Measurements from ENCODE around the gene KAZN.

Gene KAZN

DNA sequence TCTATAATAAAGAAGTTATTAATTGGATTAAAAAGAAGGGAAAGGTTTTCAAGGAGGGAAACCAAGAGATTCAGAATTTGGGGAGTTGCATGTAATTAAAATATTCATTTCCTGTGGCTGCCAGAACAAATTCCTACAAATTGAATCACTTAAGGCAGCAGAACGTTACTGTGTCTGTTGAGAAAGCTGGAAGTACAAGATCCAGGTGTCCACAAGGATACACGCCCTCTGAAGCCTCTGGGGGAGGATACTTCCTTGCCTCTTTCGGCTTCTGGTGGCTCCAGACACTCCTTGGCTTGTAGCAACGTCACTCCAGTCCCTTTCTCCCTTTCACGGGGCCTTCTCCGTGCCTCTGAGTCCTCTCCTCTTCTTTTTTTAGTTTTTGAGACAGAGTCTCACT lies 67.9 kb downstream of the KAZN start:
- H3K4me3 ChIP-seq (ENCODE audit: low read depth in 1 of 2, low read length in 2 of 2): no peak overlapping the region
- H3K9me3 ChIP-seq (ENCODE audit: control insufficient read depth in 1 of 2, low read length in 2 of 2): no peaks in the 10 kb centered on the region
- no peaks in the 10 kb centered on the region for H3K36me3 ChIP-seq (ENCODE audit: control insufficient read depth in 1 of 2, insufficient read depth in 2 of 2, low read length in 2 of 2)
- H3K4me1 ChIP-seq (ENCODE audit: control insufficient read depth in 1 of 2, insufficient read depth in 2 of 2, low read length in 2 of 2): no peaks in the 10 kb centered on the region
- no peak overlapping the region for H3K9ac ChIP-seq (ENCODE audit: low read depth in 1 of 2, low read length in 2 of 2)
- no peak overlapping the region for H3K27ac ChIP-seq (ENCODE audit: low read depth, low read length)
- H3K27me3 ChIP-seq (ENCODE audit: control insufficient read depth in 1 of 2, insufficient read depth in 2 of 2, low read length in 2 of 2): no peaks in the 10 kb centered on the region

GRCh38 chr1:14666962-14667650 lies 68.6 kb downstream of the KAZN start:
- no peak overlapping the region for H3K9ac ChIP-seq (ENCODE audit: low read depth in 1 of 2, low read length in 2 of 2)
- H3K9me3 ChIP-seq (ENCODE audit: control insufficient read depth in 1 of 2, low read length in 2 of 2): no peaks in the 10 kb centered on the region
- H3K4me1 ChIP-seq (ENCODE audit: control insufficient read depth in 1 of 2, insufficient read depth in 2 of 2, low read length in 2 of 2): no peaks in the 10 kb centered on the region

GRCh38 chr1:14667651-14667984 lies 69.1 kb downstream of the KAZN start:
- Histone ChIP-seq H3K27ac (ENCODE audit: low read depth, low read length) (no peak overlapping the region), H3K27me3 (ENCODE audit: control insufficient read depth in 1 of 2, insufficient read depth in 2 of 2, low read length in 2 of 2) (no peaks in the 10 kb centered on the region), H3K4me3 (ENCODE audit: low read depth in 1 of 2, low read length in 2 of 2) (no peak overlapping the region), H3K36me3 (ENCODE audit: control insufficient read depth in 1 of 2, insufficient read depth in 2 of 2, low read length in 2 of 2) (no peaks in the 10 kb centered on the region), H3K9ac (ENCODE audit: low read depth in 1 of 2, low read length in 2 of 2) (no peak overlapping the region), H3K4me1 (ENCODE audit: control insufficient read depth in 1 of 2, insufficient read depth in 2 of 2, low read length in 2 of 2) (no peaks in the 10 kb centered on the region), H3K9me3 (ENCODE audit: control insufficient read depth in 1 of 2, low read length in 2 of 2) (no peaks in the 10 kb centered on the region)

More at GRCh38 chr1:14666962-14667650, 68.6 kb downstream of the KAZN start:
- Histone ChIP-seq H3K27me3 (ENCODE audit: control insufficient read depth in 1 of 2, insufficient read depth in 2 of 2, low read length in 2 of 2) (no peaks in the 10 kb centered on the region), H3K27ac (ENCODE audit: low read depth, low read length) (no peak overlapping the region), H3K4me3 (ENCODE audit: low read depth in 1 of 2, low read length in 2 of 2) (no peak overlapping the region), H3K36me3 (ENCODE audit: control insufficient read depth in 1 of 2, insufficient read depth in 2 of 2, low read length in 2 of 2) (no peaks in the 10 kb centered on the region)

DNA sequence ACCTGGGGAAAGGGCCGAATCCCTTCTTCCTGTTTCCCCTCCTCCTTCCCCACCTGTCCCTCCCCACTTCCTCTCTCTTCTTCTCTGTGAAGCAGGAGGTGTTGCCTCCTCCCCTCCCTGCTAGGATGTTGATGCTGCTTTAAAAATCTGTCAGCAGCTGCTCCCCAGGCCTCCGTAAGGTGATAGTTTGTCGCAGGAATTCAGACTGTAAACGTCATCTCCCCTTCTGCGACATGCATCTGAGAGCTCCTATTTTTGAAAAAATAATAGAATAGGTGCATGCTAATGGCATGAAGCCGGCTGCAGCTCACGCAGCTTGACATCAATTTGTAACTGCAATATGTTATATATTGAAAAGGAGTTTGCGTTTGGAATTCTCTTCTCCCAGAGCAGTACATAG lies 70.1 kb downstream of the KAZN start:
- Histone ChIP-seq H3K4me1 (ENCODE audit: control insufficient read depth in 1 of 2, insufficient read depth in 2 of 2, low read length in 2 of 2) (no peaks in the 10 kb centered on the region), H3K9ac (ENCODE audit: low read depth in 1 of 2, low read length in 2 of 2) (no peak overlapping the region), H3K4me3 (ENCODE audit: low read depth in 1 of 2, low read length in 2 of 2) (no peak overlapping the region), H3K36me3 (ENCODE audit: control insufficient read depth in 1 of 2, insufficient read depth in 2 of 2, low read length in 2 of 2) (no peaks in the 10 kb centered on the region), H3K27me3 (ENCODE audit: control insufficient read depth in 1 of 2, insufficient read depth in 2 of 2, low read length in 2 of 2) (no peaks in the 10 kb centered on the region), H3K27ac (ENCODE audit: low read depth, low read length) (no peak overlapping the region), H3K9me3 (ENCODE audit: control insufficient read depth in 1 of 2, low read length in 2 of 2) (no peaks in the 10 kb centered on the region)

GRCh38 chr1:14672005-14672404 lies 73.5 kb downstream of the KAZN start:
- no peak overlapping the region for H3K9ac ChIP-seq (ENCODE audit: low read depth in 1 of 2, low read length in 2 of 2)
- H3K4me3 ChIP-seq (ENCODE audit: low read depth in 1 of 2, low read length in 2 of 2): no peak overlapping the region

DNA sequence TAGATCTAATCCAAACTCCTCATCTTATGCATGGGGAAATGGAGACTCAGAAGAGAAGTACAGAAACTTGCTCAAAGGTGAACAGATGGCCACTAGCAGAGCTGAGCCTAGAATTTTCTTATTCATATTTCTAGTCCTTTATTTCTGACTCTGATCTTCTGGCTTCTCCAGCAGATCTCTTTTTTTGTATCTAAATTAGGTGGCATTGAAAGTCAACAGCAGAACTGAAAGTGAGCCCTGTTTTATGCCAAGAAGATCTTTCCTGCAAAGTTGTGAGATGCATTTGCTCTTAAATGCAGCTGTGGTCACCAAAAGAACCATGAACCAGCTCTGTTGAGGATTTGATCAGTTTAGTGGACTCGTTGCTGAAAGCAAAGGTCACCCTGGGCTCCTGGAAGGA lies 75.5 kb downstream of the KAZN start:
- Histone ChIP-seq H3K4me3 (ENCODE audit: low read depth in 1 of 2, low read length in 2 of 2) (no peak overlapping the region), H3K36me3 (ENCODE audit: control insufficient read depth in 1 of 2, insufficient read depth in 2 of 2, low read length in 2 of 2) (no peaks in the 10 kb centered on the region), H3K27ac (ENCODE audit: low read depth, low read length) (no peak overlapping the region), H3K9me3 (ENCODE audit: control insufficient read depth in 1 of 2, low read length in 2 of 2) (peaks cover 0 to 5% of the 10 kb centered on the region in 2 donors), H3K27me3 (ENCODE audit: control insufficient read depth in 1 of 2, insufficient read depth in 2 of 2, low read length in 2 of 2) (no peaks in the 10 kb centered on the region), H3K4me1 (ENCODE audit: control insufficient read depth in 1 of 2, insufficient read depth in 2 of 2, low read length in 2 of 2) (no peaks in the 10 kb centered on the region), H3K9ac (ENCODE audit: low read depth in 1 of 2, low read length in 2 of 2) (no peak overlapping the region)

More at GRCh38 chr1:14672005-14672404, 73.5 kb downstream of the KAZN start:
- Histone ChIP-seq H3K36me3 (ENCODE audit: control insufficient read depth in 1 of 2, insufficient read depth in 2 of 2, low read length in 2 of 2) (no peaks in the 10 kb centered on the region), H3K27ac (ENCODE audit: low read depth, low read length) (no peak overlapping the region), H3K9me3 (ENCODE audit: control insufficient read depth in 1 of 2, low read length in 2 of 2) (peaks cover 0 to 5% of the 10 kb centered on the region in 2 donors), H3K4me1 (ENCODE audit: control insufficient read depth in 1 of 2, insufficient read depth in 2 of 2, low read length in 2 of 2) (no peaks in the 10 kb centered on the region), H3K27me3 (ENCODE audit: control insufficient read depth in 1 of 2, insufficient read depth in 2 of 2, low read length in 2 of 2) (no peaks in the 10 kb centered on the region)

- peaks cover 0 to 5% of the 10 kb centered on the region in 2 donors for H3K9me3 ChIP-seq (ENCODE audit: control insufficient read depth in 1 of 2, low read length in 2 of 2)
- H3K27ac ChIP-seq (ENCODE audit: low read depth, low read length): no peak overlapping the region
- no peaks in the 10 kb centered on the region for H3K27me3 ChIP-seq (ENCODE audit: control insufficient read depth in 1 of 2, insufficient read depth in 2 of 2, low read length in 2 of 2)
- no peak overlapping the region for H3K9ac ChIP-seq (ENCODE audit: low read depth in 1 of 2, low read length in 2 of 2)
- H3K4me3 ChIP-seq (ENCODE audit: low read depth in 1 of 2, low read length in 2 of 2): no peak overlapping the region
- H3K36me3 ChIP-seq (ENCODE audit: control insufficient read depth in 1 of 2, insufficient read depth in 2 of 2, low read length in 2 of 2): no peaks in the 10 kb centered on the region
- H3K4me1 ChIP-seq (ENCODE audit: control insufficient read depth in 1 of 2, insufficient read depth in 2 of 2, low read length in 2 of 2): no peaks in the 10 kb centered on the region
Observed at GRCh38 chr1:14676400-14676799, 77.9 kb downstream of the KAZN start.

DNA sequence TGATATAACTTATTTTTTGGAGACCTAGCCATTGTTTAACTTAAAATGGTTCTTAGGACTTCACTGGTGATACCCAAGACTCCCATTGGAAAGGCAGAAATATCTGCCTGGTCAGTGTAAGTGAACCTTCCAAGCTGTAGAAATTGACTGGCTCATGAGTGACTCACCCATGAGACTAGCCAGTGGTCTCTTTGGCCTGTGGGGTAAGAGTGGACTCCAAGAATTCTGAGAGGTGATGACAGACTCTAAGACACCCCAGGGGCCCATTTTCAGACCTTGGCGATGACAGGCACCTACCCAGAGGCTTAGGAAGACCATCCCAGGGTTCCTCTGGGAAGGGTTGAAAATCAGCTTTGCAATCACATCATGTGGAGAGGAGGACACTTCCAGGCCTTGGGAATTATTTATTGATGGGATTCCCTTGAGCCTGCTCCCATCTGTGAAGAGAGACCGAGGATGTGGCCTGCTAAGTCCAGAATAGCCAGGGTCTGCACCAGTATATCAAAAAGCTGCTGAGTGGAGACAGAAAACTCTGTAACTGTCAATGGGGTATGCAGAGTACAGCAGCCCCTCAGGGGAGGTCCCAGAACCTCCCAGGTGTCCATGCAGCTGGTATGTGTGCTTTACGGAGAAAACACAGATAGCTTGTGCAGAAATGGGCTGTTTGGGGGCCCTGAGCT lies 78.9 kb downstream of the KAZN start:
- H3K27ac ChIP-seq (ENCODE audit: low read depth, low read length): no peak overlapping the region
- no peaks in the 10 kb centered on the region for H3K4me1 ChIP-seq (ENCODE audit: control insufficient read depth in 1 of 2, insufficient read depth in 2 of 2, low read length in 2 of 2)
- no peak overlapping the region for H3K9ac ChIP-seq (ENCODE audit: low read depth in 1 of 2, low read length in 2 of 2)
- no peak overlapping the region for H3K4me3 ChIP-seq (ENCODE audit: low read depth in 1 of 2, low read length in 2 of 2)
- H3K9me3 ChIP-seq (ENCODE audit: control insufficient read depth in 1 of 2, low read length in 2 of 2): peaks cover 0 to 5% of the 10 kb centered on the region in 2 donors
- no peaks in the 10 kb centered on the region for H3K36me3 ChIP-seq (ENCODE audit: control insufficient read depth in 1 of 2, insufficient read depth in 2 of 2, low read length in 2 of 2)
- H3K27me3 ChIP-seq (ENCODE audit: control insufficient read depth in 1 of 2, insufficient read depth in 2 of 2, low read length in 2 of 2): no peaks in the 10 kb centered on the region

- no peak overlapping the region for H3K27ac ChIP-seq (ENCODE audit: low read depth, low read length)
- no peaks in the 10 kb centered on the region for H3K27me3 ChIP-seq (ENCODE audit: control insufficient read depth in 1 of 2, insufficient read depth in 2 of 2, low read length in 2 of 2)
- no peaks in the 10 kb centered on the region for H3K36me3 ChIP-seq (ENCODE audit: control insufficient read depth in 1 of 2, insufficient read depth in 2 of 2, low read length in 2 of 2)
- H3K9ac ChIP-seq (ENCODE audit: low read depth in 1 of 2, low read length in 2 of 2): no peak overlapping the region
- H3K4me1 ChIP-seq (ENCODE audit: control insufficient read depth in 1 of 2, insufficient read depth in 2 of 2, low read length in 2 of 2): peaks cover 0 to 6% of the 10 kb centered on the region in 2 donors
- H3K9me3 ChIP-seq (ENCODE audit: control insufficient read depth in 1 of 2, low read length in 2 of 2): peaks cover 0 to 5% of the 10 kb centered on the region in 2 donors
- H3K4me3 ChIP-seq (ENCODE audit: low read depth in 1 of 2, low read length in 2 of 2): no peak overlapping the region
Observed at GRCh38 chr1:14678011-14678638, 79.6 kb downstream of the KAZN start.

DNA sequence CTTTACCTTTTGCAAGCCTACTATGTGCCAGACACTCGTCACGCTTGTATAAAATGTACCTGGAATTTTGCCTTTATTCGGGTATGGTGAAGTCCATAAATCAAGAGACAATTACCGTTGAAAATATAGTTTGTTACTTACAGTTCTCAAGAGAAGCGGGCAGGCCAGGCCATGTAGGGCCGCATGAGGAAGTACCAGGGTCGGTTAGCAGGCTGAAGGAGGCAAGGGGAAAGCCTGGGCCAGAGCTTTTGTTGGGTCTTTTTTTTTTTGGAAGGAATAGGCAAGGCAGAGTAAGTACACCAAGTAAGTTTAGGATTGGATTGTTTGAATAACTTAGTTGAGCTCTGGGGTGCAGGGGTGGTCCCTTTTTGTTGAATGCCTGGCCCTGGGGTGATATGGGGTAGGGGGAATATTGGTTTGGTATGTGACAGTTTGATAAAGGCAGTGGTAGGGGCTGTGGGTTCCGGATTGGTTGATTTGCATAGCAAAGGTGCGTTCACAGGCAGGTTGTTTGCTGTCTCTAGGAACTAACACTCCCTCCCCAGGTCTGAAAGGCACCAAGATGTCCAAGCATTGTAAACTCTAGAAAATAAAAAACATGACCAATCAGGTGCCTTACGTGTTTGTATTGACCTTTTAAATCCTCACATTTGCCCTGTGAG lies 80.7 kb downstream of the KAZN start:
- Histone ChIP-seq H3K36me3 (ENCODE audit: control insufficient read depth in 1 of 2, insufficient read depth in 2 of 2, low read length in 2 of 2) (no peaks in the 10 kb centered on the region), H3K9ac (ENCODE audit: low read depth in 1 of 2, low read length in 2 of 2) (no peak overlapping the region), H3K4me3 (ENCODE audit: low read depth in 1 of 2, low read length in 2 of 2) (no peak overlapping the region), H3K27ac (ENCODE audit: low read depth, low read length) (no peak overlapping the region), H3K27me3 (ENCODE audit: control insufficient read depth in 1 of 2, insufficient read depth in 2 of 2, low read length in 2 of 2) (no peaks in the 10 kb centered on the region), H3K4me1 (ENCODE audit: control insufficient read depth in 1 of 2, insufficient read depth in 2 of 2, low read length in 2 of 2) (peaks cover 0 to 9% of the 10 kb centered on the region in 2 donors), H3K9me3 (ENCODE audit: control insufficient read depth in 1 of 2, low read length in 2 of 2) (peaks cover 0 to 5% of the 10 kb centered on the region in 2 donors)
